GM19351 (cell line): Measurements from ENCODE around the gene TRIM25.

Experiments used
- ATAC-seq: cut with Tn5 transposase; IDR thresholded peaks from one replicate; pipeline ENCODE4 v1.9.1; 2021; ENCODE audit warnings: mild to moderate bottlenecking, moderate library complexity; ENCODE audit not compliant: unreplicated experiment

The TRIM25 gene

DNA sequence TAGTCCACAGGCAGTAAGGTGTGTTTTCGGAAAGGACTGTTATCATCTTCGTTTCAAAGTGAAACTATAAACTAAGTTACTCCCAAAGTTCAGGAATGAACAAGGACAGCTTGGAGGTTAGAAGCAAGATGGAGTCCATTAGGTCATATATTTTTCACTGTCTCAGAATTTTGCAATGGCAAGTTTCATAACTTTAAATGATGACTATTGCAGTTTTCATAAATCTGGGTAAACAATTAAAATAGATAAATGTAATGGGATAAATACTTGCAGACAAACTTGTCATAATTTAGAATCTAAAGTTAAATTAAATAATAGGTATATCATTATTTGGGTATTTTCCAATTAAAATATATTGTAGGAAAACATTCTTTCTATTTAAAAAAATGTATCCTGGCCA, 14.7 kb upstream of the TRIM25 start:
- no peak for ATAC-seq

DNA sequence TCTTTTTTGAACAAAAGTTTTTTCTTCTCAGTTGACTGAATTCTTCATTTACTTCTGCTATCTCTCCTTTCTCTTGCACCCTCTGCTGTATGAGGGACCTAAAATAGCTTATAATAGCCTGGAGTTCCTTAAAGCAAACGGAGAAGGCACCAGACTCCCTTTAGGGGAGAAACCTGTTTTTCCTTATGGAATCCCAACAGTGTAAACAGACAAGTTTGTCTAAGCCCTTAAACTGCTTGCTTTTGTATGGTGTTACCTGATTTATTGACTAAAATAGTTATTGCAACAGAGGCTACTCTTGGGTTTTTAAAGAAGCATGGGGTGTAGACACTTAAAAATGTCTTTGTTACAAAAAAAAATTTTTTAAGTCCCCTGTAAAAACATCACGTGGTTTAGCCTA, 12.9 kb upstream of the TRIM25 start:
- ATAC-seq, result no peak

DNA sequence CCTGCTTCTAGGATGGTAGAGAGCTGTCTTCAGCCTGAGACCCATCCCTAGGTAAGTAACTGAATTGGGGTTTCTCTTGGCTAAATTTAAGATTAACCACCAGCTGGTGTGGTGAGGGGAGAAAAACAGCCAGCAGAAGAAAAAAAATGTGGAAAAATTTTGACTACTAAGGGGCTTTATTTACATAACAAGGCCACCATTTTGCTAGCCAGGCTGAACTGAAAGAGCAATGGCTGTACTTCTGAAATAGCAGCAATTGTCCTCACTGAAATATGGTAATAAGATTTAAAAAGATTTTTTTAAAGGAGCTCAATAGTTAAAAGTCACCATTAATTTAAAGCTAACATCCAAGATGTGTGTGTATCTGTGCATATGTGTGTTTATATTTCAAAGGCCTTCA, 12.4 kb upstream of the TRIM25 start:
- ATAC-seq, result no peak

DNA sequence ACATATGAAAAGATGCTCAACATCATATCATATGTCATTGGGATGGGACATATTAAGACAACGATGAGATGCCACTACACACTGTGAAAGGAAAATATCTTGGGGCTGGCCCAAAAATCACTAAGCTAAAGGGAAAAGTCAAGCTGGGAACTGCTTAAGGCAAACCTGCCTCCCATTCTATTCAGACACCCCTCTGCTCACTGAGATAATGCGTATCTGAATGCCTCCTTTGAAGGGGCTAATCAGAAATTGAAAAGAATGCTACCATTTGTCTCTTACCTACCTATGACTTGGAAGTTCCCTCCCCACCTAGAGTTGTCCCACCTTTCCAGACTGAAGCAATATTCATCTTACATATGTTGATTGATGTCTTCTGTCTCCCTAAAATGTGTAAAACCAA, 11.2 kb upstream of the TRIM25 start:
- ATAC-seq, result no peak

DNA sequence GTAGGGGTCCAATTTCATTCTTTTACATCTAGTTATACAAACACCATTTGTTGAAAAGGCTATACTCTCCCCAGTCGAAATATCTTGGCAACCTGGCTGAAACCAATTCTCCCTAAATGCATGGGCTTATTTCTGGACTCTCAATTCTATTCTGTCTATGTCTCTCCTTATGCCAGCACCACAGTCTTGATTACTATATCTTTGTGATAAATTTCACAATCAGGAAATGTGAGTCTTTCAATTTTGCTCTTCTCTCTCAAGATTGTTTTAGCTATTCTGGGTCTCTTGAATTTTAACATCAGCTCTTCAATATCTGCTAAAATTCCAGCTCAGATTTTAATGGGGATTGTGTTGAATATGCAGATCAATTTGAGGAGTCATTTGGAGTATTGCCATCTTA, 5.9 kb upstream of the TRIM25 start:
- ATAC-seq, result no peak

DNA sequence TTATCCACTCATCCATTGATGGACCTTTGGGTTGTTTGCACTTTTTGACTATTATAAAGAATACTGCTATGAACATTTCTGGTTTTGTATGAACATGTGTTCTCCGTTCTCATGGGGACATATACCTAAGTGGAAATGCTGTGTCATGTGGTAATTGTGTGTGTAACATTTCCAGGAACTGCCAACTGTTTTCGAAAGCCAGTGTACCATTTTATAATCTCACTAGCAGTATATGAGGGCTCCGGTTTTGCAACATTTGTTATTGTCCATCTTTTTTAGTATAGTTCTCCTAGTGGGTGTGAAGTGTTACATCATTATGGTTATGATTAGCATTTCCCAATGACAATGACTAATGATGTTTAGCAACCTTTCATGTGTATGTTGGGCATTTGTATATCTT, 5.1 kb upstream of the TRIM25 start:
- ATAC-seq, result no peak

DNA sequence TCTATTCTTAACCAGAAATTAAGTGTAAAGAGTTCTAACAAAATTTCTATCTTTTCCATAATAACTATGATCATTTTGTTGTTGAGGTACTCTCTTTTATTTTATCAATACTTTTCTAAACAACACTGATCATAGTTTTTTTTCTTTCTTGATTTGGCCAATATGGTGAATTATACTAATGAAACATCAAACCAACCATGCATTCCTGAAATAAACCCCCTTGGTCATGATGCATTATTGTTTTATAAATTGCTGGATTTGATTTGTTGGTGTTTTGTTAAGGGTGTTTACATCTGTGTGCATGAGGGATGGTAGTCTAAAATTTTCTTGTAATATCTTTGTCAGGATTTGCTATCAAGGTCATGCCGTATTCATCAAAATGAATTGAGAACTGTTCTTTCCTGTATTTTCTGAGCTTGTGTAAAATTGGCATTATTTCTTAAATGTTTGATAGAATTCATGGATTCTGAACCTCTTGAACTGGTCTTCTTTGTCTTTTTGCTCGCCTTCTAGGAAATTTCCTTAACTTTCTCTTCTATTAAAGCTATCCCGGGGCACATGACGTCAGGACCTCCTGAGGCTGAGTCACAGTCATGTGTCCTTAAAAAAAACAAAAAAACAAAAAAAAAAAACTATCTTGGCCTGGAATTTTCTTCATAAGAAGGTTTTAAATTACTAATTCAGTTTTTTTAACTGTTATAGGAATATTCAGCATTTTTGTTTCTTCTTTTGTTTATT, 3.9 kb upstream of the TRIM25 start:
- ATAC-seq, result no peak

DNA sequence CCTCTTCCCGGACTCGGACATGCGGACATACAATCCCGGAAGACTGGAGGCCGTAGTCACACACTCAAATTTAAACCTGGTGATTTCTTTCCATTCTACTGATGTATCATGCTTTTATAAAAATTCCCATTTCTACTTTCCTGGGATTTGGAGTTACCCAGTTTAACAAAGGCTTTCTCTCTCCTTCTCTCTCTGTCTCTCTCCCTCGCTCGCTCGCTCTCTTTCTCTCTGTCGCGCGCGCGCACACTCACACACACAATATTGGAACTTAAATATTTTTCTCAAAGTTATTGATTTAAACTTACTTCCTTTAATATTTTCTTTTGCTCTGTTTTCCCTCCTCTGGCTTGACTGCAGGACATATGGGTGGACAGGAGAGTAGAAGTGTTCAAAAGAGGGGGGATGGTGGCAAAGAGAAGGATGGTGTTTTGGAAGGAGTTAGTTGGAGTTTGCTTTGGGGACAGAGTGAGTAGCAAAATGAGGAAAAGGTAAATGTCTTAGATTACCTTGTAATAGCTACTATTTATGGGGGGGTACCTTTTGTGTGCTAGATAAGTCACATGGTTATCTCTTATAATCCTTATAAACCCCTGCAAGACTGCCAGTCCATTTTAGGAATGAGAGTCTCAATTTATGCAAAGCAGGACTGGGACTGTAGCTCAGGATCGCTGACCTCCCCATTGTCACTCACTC, 878 bp upstream of the TRIM25 start:
- no peak for ATAC-seq

DNA sequence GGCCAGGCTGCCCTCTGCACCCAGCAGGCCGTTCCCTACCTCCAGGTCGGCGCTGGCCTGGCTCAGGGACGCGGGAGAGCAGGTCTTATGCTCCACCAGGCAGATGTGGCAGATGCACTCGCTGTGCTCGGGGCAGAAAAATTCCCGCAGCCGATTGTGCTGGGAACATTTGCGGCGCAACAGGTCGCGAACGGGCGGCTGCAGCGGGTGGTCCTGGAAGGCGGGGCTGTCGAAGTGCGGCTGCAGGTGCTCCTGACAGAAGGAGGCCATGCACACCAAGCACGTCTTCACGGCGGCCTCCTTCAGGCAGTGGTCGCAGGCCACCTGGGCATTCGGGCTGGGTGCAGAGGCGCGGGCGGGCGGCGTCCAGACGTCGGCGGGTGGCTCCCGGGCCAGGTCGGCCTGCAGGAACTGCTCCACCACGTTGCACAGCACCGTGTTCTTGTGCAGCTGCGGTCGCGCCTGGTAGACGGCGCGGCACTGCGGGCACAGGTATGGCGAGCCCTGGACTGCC, 439 bp downstream of the TRIM25 start:
- peak; percentile 29 for ATAC-seq

DNA sequence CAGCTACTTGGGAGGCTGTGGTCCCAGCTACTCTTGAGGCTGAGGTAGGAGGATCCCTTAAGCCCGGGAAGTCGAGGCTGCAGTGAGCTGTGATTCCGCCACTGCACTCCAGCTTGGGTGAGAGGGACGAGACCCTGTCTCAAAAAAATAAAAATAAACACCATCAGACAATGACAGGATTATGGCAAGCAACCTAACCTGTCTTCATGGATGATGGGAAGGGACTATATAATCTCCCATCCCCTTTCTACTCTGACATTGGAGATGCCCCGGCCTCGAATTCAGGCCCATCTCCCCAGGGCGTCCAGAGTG, 893 bp downstream of the TRIM25 start:
- no peak for ATAC-seq

DNA sequence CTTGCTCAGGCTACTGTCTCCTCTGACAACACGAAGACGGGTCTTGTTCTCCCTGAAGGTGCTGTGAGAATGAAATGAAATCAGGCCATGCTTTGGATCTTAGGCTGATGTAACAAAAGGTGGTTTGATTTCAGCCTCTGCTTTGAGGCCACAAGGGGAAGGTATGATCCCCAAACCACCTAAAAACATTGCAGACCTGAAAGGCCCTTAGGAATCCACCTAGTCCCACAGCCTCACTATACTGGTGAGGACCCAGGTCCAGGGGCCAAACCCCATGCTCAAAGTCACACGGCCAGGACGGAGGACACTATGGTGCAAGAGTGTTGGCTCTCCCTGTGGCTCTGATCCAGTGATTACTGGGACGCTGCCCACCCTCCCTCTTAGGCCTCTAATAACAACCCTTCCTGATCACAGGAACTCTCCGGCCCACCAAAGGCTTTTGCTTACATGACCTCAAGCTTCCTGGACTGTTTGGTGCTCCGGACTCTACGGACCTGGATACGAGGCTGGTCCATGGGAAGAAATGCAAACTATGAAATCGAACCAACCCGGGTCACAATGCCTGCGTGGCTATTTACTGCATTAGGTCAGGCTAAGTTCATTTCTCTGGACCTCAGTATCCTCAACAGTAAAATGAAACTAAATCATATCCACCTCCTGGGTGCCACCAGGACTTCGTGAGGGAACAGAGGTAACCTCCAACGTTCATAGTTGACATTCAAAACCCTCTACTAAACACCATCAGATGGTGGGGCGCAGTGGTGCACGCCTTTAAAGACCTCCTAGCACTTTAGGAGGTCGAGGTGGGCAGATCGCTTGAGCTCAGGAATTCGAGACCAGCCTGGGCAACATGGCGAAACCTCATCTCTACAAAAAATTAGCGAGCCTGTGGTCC, 1.5 kb downstream of the TRIM25 start:
- ATAC-seq, result no peak

DNA sequence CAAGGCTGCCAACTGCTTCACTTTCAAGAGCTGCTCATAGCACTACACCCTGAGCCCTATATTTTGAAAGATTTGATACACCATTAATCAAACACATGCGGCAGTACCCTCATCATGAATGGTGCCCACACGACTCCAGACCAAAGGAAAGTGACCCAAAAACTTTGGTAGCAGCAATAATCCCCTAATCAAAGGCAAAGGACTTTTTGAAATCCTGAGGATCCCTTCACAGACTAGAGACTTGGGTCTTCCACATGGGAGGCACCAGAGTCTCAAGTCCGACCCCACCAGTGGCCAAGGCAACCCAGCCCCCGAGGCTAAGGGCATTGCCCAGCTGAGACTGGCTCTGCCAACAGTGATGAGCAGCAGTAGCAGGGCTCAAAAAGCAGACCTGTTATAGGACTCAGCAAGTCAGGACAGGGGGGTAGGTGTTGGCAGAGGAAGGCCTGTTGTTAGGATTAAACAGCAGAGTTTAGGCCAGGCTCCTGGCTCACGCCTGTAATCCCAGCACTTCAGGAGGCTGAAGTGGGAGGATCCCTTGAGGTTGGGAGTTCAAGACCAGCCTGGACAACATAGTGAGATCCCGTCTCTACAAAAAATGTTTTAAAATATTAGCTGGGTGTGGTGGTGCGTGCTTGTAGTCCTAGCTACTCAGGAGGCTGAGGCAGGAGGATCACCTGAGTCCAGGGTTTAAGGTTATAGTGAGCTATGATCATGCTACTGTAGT, 3.2 kb downstream of the TRIM25 start:
- ATAC-seq, result no peak

DNA sequence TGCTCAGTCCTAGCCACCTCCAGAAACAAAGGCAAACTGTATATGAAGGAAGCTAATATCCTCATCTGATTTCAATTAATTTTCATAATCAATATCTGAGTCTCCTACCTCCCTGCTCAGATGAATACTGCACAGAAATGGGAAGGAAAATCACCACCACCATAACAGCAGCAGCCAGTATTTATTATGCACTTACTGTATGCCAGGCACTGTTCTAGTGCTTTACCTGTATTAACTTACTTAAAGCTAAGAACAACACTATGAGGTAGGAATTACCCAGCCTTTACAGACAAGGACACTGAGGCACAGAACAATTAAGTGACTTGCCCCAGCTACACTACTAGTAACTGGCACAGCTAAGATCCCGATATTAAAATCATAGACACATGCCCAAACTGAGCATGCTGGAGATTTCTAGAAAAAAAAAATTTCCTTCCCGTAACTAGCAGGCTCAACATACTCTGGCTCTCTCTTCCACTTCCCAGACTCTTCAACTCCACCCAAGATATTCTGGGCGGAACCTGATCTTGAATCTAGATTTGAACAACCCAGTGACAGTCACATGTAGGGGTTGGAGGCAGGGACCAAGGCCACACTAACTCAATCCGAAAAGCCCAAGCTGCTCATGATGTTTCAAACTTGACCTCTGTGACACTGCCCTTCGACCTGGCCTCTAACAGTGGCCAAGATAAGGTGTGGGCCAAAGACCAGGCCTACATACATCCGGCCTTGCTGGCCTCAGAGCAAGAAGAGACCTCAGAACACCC, 3.9 kb downstream of the TRIM25 start:
- ATAC-seq, result no peak

DNA sequence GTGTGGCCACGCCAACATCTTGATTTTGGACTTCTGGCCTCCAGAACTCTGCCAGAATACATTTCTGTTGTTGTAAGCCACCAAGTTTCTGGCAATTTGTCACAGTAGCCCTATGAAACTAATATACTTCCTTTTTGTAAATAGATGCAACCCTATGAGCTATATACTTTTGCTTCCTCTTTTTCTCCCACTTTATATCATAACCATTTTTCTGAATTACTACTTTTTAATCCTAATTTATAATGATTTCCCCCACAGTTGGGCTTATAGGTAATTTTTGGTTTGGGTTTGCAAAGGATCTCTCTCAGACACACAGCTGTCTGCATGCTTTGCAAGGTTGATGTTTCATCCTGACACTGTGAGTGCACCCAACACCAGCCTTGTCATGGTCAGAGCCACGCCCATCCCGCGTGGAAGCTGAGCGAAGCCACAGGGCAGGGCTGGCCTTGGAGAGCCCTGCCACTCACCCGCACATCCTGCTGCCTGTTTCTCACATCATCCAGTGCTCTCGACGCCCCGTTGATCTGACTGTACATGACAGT, 5.8 kb downstream of the TRIM25 start:
- peak; percentile 87 for ATAC-seq

DNA sequence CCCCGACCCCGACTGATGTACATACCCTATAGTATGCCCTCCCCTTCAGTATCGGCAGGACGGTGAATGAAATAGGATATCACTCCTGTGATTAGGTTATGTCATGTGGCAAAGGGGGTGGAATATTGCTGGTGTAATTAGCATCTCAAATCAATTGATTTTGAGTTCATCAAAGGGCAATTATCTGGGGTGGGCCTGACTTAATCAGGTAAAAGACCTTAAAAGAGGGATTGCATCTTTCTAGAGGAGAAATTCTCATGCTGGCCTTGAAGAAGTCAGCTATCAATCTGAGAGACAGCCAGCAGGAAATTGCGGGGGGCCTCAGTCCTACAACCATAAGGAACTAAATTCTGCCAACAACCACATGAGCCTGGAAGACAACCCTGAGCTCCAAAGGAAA, 10.3 kb downstream of the TRIM25 start:
- ATAC-seq, result no peak

DNA sequence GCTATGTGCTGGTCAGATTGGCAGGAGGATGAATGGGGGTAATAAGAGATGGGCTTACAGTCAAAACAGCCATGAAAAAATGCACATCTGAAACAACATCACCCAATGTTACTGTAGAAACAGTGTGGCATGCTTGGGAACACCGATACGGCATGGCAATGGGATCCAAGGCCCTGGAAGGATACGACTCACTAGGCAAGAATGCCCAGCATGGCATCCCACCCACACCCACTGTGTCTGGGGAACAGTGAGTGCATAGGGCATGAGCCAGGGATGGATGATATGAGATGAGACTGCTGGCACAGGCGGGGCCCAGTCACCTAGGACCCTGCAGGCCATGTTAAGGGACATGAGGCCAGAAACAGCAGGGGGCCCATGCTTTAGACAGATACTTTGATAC, 11.5 kb downstream of the TRIM25 start:
- ATAC-seq, result no peak

DNA sequence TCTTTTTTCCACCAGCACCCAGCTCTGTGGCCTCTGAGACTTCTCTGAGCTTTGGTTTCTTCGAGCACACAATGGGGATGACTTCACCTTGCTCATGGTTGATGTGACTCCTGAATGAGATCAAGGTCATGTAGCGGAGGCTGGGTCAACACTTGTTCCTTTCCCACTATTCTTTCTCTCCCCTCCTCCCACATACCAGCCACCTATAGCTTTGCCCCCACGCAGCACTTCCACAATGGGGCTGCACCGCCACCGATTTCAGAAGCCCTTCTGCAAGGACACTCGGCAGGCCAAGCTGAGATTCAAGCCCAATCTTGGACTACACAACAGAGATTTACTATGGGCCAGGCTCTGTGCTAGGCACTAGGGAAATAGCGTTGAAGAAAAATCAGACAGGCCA, 14.4 kb downstream of the TRIM25 start:
- ATAC-seq, result no peak

DNA sequence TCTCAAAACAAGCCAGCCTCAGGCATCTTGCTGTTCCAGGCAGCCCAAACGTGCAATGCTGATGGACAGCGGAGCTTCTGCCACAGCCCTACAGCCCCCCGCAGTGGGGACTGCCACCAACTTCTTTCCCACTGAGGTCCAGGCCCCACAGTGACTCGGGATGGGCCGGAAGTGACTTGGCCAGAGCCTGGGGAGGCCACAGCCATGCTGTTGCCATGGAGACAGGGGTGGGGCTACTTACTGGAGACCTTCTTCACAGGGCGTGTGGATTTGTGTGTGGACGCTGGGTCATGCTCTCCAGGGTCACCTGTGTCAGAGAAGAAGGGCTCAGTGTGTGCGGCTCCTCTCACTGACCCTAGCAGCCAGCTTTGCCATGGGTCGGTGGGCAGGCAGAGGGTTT, 15.0 kb downstream of the TRIM25 start:
- no peak for ATAC-seq

DNA sequence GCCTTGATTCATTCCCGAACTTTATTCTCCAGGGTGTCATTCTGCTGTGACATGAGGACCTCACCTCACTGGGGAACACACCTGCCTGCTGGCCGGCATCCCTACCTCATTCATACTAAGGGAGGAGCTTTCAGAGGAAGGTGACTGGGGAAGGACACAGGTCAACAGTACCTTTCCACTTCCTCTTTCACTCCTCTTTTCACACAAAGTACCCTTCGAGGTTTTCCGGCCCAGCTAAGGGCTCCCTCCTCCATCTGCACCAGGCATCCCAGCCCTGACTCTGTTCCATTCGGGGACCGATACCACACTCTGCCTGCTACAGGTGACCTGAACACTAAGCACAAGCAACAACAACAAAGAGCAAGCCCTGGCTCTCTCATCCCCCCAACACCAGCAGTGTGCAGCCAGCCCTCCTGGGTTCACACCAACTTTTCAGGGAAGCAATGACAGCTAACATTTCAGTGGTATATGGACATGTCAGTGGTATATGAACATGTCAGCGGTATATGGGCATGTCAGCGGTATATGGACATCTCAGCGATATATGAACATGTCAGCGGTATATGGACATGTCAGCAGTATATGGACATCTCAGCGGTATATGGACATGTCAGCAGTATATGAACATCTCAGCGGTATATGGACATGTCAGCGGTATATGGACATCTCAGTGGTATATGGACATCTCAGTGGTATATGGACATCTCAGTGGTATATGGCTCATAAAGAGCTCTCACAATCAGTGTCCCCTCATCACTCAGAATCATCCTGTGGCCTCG, 16.0 kb downstream of the TRIM25 start:
- peak; percentile 83 for ATAC-seq
